ENCODE results near the gene RAC3. TPM values are rescaled to one million over a fixed set of nuclear protein-coding genes. Genes with fewer than 3 reads are reported as not detected.
"Not testable (repeated sequence)": the region's sequence is repeated elsewhere in the genome, so short reads cannot be mapped to it uniquely, and the experiment has no call there.

RAC3 gene
- total and polyA plus RNA-seq, 9 donors: 7.2 to 15.3 (median 11.2) TPM

DNA sequence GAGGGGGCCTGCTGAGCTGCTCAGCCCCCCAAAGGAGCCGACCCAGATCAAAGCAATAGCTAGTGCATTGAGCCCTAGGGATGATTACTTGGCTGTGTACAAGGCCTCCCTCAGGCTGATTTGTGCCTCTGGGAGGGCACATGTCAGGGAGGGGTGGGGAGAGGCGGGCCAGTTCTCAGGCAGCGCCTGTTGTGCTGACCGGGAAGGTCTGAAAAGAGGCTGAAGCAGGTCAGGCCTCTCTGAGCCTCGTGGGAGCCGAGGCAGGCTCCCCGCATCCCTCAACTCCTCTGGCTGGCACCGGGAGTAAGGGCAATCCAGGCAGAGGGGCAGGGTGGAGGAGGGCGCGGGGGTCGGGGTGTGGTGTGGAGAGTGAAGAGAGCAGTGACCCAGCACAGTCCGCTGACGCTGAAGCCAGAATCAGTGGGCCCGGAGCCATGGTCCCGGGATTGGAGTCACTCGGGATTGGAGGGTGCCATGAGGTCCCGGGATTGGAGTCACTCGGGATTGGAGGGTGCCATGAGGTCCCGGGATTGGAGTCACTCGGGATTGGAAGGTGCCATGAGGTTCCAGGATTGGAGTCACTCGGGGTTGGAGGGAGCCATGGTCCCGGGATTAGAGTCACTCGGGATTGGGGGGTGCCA lies 3.0 kb downstream of the RAC3 start:
- Histone ChIP-seq H3K4me3 (ENCODE audit: low read length) (no peak overlapping the region), H3K9me3 (replicated peaks; ENCODE audit: control insufficient read depth, low read depth, low read length) (no peaks in the 10 kb centered on the region), H3K27ac (ENCODE audit: low read length) (no peak overlapping the region), H3K36me3 (ENCODE audit: control insufficient read depth, insufficient read depth, low read length) (peaks cover 8% of the 10 kb centered on the region), H3K4me1 (ENCODE audit: control insufficient read depth, insufficient read depth, low read length) (peaks cover 40% of the 10 kb centered on the region), H3K27me3 (ENCODE audit: control insufficient read depth, insufficient read depth, low read length) (peaks cover 11% of the 10 kb centered on the region)
- 78% methylated on average over 20 of the region's 23 CpGs for WGBS (ENCODE audit: insufficient coverage)
- no peak for DNase-seq

DNA sequence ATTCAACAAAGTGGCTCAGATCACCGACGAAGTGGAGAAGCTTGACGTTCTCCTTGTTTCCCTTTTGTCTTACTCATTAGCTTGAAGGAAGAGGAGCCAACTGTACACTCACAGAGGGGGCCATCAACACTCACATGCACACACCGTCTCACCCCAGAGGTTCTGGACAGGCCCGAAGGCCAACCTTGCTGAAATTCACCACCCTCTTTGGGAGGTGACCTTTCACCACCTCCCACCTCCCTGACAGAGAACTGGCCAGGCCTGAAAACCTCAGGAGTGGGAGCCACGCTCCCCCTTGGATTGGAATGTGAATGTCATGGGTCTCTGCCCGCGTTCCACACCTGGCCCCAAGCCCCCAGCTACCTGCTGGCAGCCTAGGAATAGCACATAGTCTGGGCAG lies 4.0 kb downstream of the RAC3 start:
- Histone ChIP-seq H3K27me3 (ENCODE audit: control insufficient read depth, insufficient read depth, low read length) (peaks cover 11% of the 10 kb centered on the region), H3K9me3 (replicated peaks; ENCODE audit: control insufficient read depth, low read depth, low read length) (no peaks in the 10 kb centered on the region), H3K36me3 (ENCODE audit: control insufficient read depth, insufficient read depth, low read length) (peaks cover 8% of the 10 kb centered on the region), H3K27ac (ENCODE audit: low read length) (no peak overlapping the region), H3K4me3 (ENCODE audit: low read length) (no peak overlapping the region), H3K4me1 (ENCODE audit: control insufficient read depth, insufficient read depth, low read length) (peaks cover 31% of the 10 kb centered on the region)
- no peak for DNase-seq
- WGBS (ENCODE audit: insufficient coverage): 85% methylated on average over 5 of the region's 8 CpGs

DNA sequence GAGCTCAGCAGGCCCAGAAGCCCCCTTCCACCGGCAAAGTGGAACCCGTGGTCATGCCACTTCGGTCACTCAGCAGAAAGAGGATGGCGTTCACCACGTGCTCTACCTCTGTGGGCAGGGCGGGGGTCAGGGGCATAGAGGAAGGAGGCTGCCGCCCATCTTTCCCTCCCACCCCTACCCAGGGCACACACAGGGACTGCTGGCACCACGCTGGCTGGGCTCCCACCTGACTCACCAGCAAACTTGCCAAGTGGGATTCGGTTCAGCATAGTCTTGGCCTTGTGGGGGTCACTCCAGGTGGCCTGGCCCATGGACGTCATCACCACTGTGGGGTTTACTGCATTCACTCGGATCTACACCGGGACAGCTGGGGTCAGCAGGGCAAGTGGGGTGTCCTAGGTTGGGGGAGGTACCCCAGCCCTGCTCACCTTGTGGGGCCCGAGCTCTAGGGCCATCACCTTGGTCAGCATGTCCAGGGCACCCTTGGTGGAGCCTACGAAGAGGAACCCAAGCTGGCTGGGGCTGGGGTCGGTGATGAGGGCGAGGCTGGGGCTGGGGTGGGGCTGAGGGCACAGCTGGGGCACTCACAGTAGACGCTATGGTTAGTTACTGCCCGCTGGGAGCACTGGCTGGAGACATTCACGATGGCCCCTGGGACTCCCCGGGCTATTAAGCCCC lies 4.6 kb downstream of the RAC3 start:
- H3K4me3 ChIP-seq (ENCODE audit: low read length): peak overlapping the region; percentile 72
- WGBS (ENCODE audit: insufficient coverage): 78% methylated on average over 13 of the region's 20 CpGs
- peaks cover 11% of the 10 kb centered on the region for H3K27me3 ChIP-seq (ENCODE audit: control insufficient read depth, insufficient read depth, low read length)
- H3K36me3 ChIP-seq (ENCODE audit: control insufficient read depth, insufficient read depth, low read length): peaks cover 8% of the 10 kb centered on the region
- H3K9me3 ChIP-seq (replicated peaks; ENCODE audit: control insufficient read depth, low read depth, low read length): no peaks in the 10 kb centered on the region
- peaks cover 25% of the 10 kb centered on the region for H3K4me1 ChIP-seq (ENCODE audit: control insufficient read depth, insufficient read depth, low read length)
- no peak overlapping the region for H3K27ac ChIP-seq (ENCODE audit: low read length)
- DNase-seq: no peak

DNA sequence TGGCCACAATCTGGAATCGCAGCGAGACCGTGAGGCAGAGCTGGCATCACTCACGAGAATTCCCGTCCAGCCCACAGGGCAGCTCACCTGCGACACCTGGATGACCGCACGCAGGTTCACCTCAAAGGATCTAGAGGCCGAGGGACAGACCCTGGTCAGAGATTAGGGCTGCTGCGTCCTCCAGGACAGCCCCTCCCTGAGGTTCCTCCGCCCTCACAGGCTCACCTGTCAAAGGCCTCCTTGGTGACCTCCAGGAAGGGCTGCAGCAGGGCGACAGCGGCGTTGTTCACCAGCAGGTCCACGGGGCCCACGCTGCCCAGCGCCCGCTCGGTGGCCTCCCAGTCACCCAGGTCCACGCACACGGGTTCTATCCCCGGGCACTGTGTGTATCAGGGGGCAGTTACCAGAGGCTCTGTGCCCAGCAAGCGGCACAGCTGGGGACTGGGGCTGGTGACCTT lies 5.2 kb downstream of the RAC3 start:
- peaks cover 11% of the 10 kb centered on the region for H3K27me3 ChIP-seq (ENCODE audit: control insufficient read depth, insufficient read depth, low read length)
- DNase-seq: no peak
- H3K9me3 ChIP-seq (replicated peaks; ENCODE audit: control insufficient read depth, low read depth, low read length): no peaks in the 10 kb centered on the region
- H3K4me3 ChIP-seq (ENCODE audit: low read length): peak overlapping the region; percentile 72
- 36% methylated on average over 23 of the region's 23 CpGs for WGBS (ENCODE audit: insufficient coverage)
- peaks cover 8% of the 10 kb centered on the region for H3K36me3 ChIP-seq (ENCODE audit: control insufficient read depth, insufficient read depth, low read length)
- peaks cover 24% of the 10 kb centered on the region for H3K4me1 ChIP-seq (ENCODE audit: control insufficient read depth, insufficient read depth, low read length)
- peak overlapping the region; percentile 78 for H3K27ac ChIP-seq (ENCODE audit: low read length)

DNA sequence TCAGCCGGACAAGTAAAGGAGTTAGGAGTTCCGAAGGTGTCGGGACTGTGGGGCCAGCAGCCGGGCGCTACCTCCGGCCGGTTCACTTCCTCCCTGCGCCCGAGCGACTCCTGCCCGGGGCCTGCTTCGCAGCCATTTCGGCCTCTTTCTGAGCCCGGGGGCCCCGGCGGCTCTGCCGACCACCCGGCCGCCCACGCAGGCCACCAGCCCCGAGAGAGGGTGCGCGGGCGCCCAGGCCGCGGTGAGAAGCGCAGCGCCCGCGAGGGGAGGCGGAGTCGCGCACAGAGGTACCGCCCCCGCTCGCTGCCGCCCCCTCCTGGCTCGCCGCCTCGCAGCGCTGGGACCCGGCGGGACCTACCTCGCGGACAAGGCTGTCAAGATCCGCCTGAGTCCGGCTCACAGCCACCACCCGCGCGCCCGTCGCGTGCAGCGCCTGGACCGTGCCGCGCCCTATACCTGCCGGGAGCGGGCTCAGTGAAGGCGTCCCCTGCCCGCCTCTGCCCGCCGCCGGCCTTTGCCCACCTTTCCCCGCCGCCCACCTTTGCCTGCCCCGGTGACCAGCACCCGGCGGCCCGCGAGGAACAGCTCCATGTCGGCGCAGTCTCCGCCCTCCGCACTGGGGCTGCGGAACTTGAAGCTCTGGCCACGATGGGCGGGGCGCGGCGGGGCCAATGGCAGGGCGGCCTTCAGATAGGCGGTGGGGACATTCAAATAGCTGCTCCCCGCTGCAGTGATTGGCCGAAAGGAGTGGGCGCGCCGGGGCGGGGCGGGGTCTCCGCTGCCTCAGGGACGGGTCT lies 5.8 kb downstream of the RAC3 start, which contains the start of gene DCXR:
Gene DCXR (minus strand): TSS at position 606 of the 797 bp plus-strand sequence. CDS start 15 bp downstream, at position 591.
- under 1% methylated on average over 91 of the region's 92 CpGs for WGBS (ENCODE audit: insufficient coverage)
- peak within 1 kb of the TSS; percentile 96 for H3K27ac ChIP-seq (ENCODE audit: low read length)

DNA sequence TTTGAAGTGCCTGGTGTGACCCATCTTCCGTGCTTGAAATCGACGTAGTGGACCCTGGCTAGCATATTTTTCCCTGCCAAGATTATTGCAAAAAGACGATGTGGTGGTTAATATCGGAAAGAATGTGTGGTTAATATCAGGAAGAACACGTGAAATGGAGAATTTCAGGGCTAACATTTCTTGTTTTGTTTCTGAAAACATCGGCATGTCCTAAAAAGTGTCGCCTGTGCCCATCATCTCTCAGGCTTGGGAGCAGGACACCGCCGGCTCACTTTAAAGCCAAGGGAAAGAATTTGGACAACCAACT lies 6.4 kb downstream of the RAC3 start:
- Histone ChIP-seq H3K9me3 (replicated peaks; ENCODE audit: control insufficient read depth, low read depth, low read length) (no peaks in the 10 kb centered on the region), H3K27me3 (ENCODE audit: control insufficient read depth, insufficient read depth, low read length) (peaks cover 2% of the 10 kb centered on the region), H3K36me3 (ENCODE audit: control insufficient read depth, insufficient read depth, low read length) (peaks cover 8% of the 10 kb centered on the region), H3K4me3 (ENCODE audit: low read length) (peak overlapping the region; percentile 45), H3K4me1 (ENCODE audit: control insufficient read depth, insufficient read depth, low read length) (peaks cover 16% of the 10 kb centered on the region), H3K27ac (ENCODE audit: low read length) (peak overlapping the region; percentile 25)
- no peak for DNase-seq
- 8% methylated on average over 10 of the region's 10 CpGs for WGBS (ENCODE audit: insufficient coverage)

More for the DNA sequence above, 5.8 kb downstream of the RAC3 start, which contains the start of gene DCXR:
- no peaks in the 10 kb centered on the region for H3K9me3 ChIP-seq (replicated peaks; ENCODE audit: control insufficient read depth, low read depth, low read length)
- H3K36me3 ChIP-seq (ENCODE audit: control insufficient read depth, insufficient read depth, low read length): peaks cover 8% of the 10 kb centered on the region
- peak; percentile 99 for DNase-seq
- peak within 1 kb of the TSS; percentile 72 for H3K4me3 ChIP-seq (ENCODE audit: low read length)
- H3K27me3 ChIP-seq (ENCODE audit: control insufficient read depth, insufficient read depth, low read length): peaks cover 8% of the 10 kb centered on the region
- peaks cover 20% of the 10 kb centered on the region for H3K4me1 ChIP-seq (ENCODE audit: control insufficient read depth, insufficient read depth, low read length)

DNA sequence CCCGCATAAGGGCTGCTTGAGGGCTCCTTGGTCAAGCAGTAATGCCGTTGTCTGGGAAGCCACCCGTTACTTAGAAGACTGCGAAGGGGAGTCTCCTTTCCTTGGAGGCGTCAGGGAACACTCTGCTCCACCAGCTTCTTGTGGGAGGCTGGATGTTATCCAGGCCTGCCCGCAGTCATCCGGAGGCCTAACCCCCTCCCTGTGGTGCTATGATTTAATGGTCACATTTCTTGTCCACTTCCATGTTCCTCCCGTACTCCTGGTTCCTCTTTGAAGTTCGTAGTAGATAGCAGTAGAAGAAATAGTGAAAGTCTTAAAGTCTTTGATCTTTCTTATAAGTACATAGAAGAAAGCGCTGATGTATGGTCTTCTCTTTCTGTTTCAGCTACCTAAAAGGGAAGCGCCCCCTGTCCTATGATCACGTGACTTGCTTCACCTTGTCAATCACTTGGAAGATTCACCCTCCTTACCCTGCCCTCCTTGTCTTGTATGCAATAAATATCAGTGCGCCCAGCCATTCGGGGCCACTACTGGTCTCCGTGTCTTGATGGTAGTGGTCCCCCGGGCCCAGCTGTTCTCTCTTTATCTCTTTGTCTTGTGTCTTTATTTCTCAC lies 7.4 kb downstream of the RAC3 start:
- not testable (repeated sequence) for H3K36me3 ChIP-seq (ENCODE audit: control insufficient read depth, insufficient read depth, low read length); H3K9me3 ChIP-seq (replicated peaks; ENCODE audit: control insufficient read depth, low read depth, low read length); H3K27me3 ChIP-seq (ENCODE audit: control insufficient read depth, insufficient read depth, low read length); H3K27ac ChIP-seq (ENCODE audit: low read length); H3K4me3 ChIP-seq (ENCODE audit: low read length); DNase-seq
- H3K4me1 ChIP-seq (ENCODE audit: control insufficient read depth, insufficient read depth, low read length): peaks cover 16% of the 10 kb centered on the region
- 90% methylated on average over 7 of the region's 16 CpGs for WGBS (ENCODE audit: insufficient coverage)

DNA sequence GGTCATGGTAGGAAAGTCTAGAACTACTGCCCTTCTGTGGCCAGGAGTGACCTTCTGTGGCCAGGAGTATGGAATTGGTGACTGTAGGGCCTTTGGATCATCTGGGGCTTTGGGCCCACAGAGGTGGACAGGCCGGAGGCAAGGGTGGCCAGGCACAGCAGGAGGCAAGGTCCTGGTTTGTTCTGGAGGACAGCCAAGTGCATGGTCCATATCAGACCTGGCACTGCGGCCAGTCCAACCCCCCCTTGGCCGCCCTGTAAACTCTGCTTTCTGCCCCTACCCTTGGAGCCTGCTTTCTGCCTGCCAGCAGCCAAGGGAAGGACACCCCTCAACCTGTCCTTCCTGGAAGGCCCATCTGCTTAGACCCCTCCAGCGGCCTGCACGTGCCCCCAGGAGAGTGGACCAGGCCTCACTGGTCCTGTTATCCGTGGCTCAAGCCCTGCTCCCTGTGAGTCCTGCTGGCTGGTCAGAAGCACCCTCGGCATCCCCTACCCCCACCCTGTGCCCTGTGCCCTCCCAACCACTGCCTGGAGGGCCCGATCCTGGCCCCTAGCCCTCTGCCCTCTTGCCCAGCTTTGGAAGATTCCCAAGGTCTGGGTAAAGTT lies 8.3 kb downstream of the RAC3 start:
- Histone ChIP-seq H3K27me3 (ENCODE audit: control insufficient read depth, insufficient read depth, low read length) (no peaks in the 10 kb centered on the region), H3K36me3 (ENCODE audit: control insufficient read depth, insufficient read depth, low read length) (peaks cover 5% of the 10 kb centered on the region), H3K4me1 (ENCODE audit: control insufficient read depth, insufficient read depth, low read length) (peaks cover 16% of the 10 kb centered on the region), H3K27ac (ENCODE audit: low read length) (no peak overlapping the region), H3K4me3 (ENCODE audit: low read length) (no peak overlapping the region), H3K9me3 (replicated peaks; ENCODE audit: control insufficient read depth, low read depth, low read length) (no peaks in the 10 kb centered on the region)
- WGBS (ENCODE audit: insufficient coverage): 91% methylated on average over 6 of the region's 8 CpGs
- no peak for DNase-seq

DNA sequence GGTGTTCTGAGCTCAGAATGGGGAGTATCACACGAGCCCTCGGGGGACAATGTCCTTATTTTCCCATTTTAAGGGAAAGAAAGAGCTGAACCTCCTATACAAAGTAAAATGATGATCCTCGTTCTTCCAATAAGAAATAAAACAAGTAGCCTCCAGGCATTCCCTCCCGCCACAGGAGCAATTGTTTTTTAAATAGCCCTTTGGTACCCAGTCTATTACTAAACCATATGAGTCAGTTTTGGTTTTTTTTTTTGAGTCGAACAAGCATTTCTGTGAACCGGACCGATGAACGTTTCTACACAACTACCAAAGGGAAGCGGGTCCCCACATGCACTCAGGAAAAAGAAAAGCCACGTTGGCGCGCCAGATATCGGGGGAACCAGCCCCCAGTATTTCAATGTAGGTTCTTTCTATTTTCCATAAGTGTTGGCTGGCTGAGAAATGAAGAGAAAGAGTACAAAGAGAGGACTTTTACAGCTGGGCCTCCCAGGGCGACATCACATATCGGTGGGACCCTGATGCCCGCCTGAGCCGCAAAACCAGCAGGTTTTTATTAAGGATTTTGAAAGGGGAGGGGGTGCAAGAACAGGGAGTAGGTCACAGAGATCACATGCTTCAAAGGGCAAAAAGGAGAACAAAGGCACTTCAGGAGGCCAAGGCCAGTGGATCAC lies 9.8 kb downstream of the RAC3 start:
- no peak for DNase-seq
- 56% methylated on average over 6 of the region's 17 CpGs for WGBS (ENCODE audit: insufficient coverage)

More for the DNA sequence above, 9.8 kb downstream of the RAC3 start:
- Histone ChIP-seq H3K27ac (ENCODE audit: low read length) (no peak overlapping the region), H3K4me1 (ENCODE audit: control insufficient read depth, insufficient read depth, low read length) (peaks cover 13% of the 10 kb centered on the region), H3K27me3 (ENCODE audit: control insufficient read depth, insufficient read depth, low read length) (no peaks in the 10 kb centered on the region), H3K9me3 (replicated peaks; ENCODE audit: control insufficient read depth, low read depth, low read length) (no peaks in the 10 kb centered on the region), H3K4me3 (ENCODE audit: low read length) (no peak overlapping the region), H3K36me3 (ENCODE audit: control insufficient read depth, insufficient read depth, low read length) (peaks cover 2% of the 10 kb centered on the region)
